ENCODE results near the gene GRIA2.

Gene GRIA2

GRCh38 chr4:157372154-157372553 is 151.6 kb downstream of the GRIA2 start:
- TF ChIP-seq GATA1 (IDR thresholded peaks at IDR 0.05; ENCODE audit: low read depth, low read length) (no peak), POLR2A (IDR thresholded peaks at IDR 0.05; ENCODE audit: low read length) (no peak)

GRCh38 chr4:157372567-157372966 is 152.0 kb downstream of the GRIA2 start:
- DNase-seq: no peak
- TF ChIP-seq POLR2A (IDR thresholded peaks at IDR 0.05; ENCODE audit: low read length): no peak
- TF ChIP-seq GATA1 (IDR thresholded peaks at IDR 0.05; ENCODE audit: low read depth, low read length): no peak

More at GRCh38 chr4:157372154-157372553, 151.6 kb downstream of the GRIA2 start:
- DNase-seq: no peak

- DNase-seq: no peak
- TF ChIP-seq GATA1 (IDR thresholded peaks at IDR 0.05; ENCODE audit: low read depth, low read length) (no peak), POLR2A (IDR thresholded peaks at IDR 0.05; ENCODE audit: low read length) (no peak)
Observed at GRCh38 chr4:157389741-157390140, 169.2 kb downstream of the GRIA2 start.

GRCh38 chr4:157405070-157405469 is 184.5 kb downstream of the GRIA2 start:
- TF ChIP-seq GATA1 (IDR thresholded peaks at IDR 0.05; ENCODE audit: low read depth, low read length) (no peak), POLR2A (IDR thresholded peaks at IDR 0.05; ENCODE audit: low read length) (no peak)

More at GRCh38 chr4:157405070-157405469, 184.5 kb downstream of the GRIA2 start:
- no peak for DNase-seq

All from erythroblast (primary cell).